Omental fat pad (tissue), 4 donors: ENCODE results near the gene GJA1. TPM values are rescaled to one million over a fixed set of nuclear protein-coding genes. Genes with fewer than 3 reads are reported as not detected.
A peak's percentile ranks its signal among the peaks of the same experiment; 100 is the strongest.

ENCODE experiments used
- ATAC-seq: fragments of 150-250 bp; one replicate; pipeline ENCODE4 v1.9.1; 2016; ENCODE audit warnings: mild to moderate bottlenecking, moderate library complexity; ENCODE audit not compliant: low FRiP score
- DNase-seq: peaks from one replicate; pipeline ENCODE4 v3.0.0-alpha.2; 2019; ENCODE audit warnings: low spot score
- CTCF ChIP-seq, 3 donors: fragments of 450-650 bp; IDR thresholded peaks; one replicate each; pipeline ENCODE4 v1.5.1; 2016 to 2017; ENCODE audit warnings: antibody characterized with exemption in 3 of 3, mild to moderate bottlenecking in 3 of 3, moderate library complexity in 2 of 3
- total RNA-seq, 4 donors: library from RNA; depleted of rRNA; stranded (reverse); fragments of >200 nt; gene quantifications; one replicate each; pipeline ENCODE4 v1.1.0, GENCODE V29; 2016

GJA1 gene
- total RNA-seq, 4 donors from 2014 or later = 54.2 to 339 (median 196) TPM

GRCh38 chr6:121403964-121404363 lies 31.5 kb upstream of the GJA1 start:
- DNase-seq (no peak), ATAC-seq (no peak)
- no peak for TF ChIP-seq CTCF (IDR thresholded peaks at IDR 0.05)

GRCh38 chr6:121405306-121405705 lies 30.1 kb upstream of the GJA1 start:
- ATAC-seq = no peak
- TF ChIP-seq CTCF (IDR thresholded peaks at IDR 0.05) = no peak
- DNase-seq = no peak

GRCh38 chr6:121408321-121408720 lies 27.1 kb upstream of the GJA1 start:
- ATAC-seq (no peak), DNase-seq (no peak)
- TF ChIP-seq CTCF (IDR thresholded peaks at IDR 0.05) = no peak

- no peak for DNase-seq
- no peak for TF ChIP-seq CTCF (IDR thresholded peaks at IDR 0.05)
- peak; percentile 48 for ATAC-seq
Observed at GRCh38 chr6:121413879-121414278, 21.6 kb upstream of the GJA1 start.

- DNase-seq (no peak), ATAC-seq (no peak)
- TF ChIP-seq CTCF (IDR thresholded peaks at IDR 0.05) = no peak
Observed at GRCh38 chr6:121418346-121418745, 17.1 kb upstream of the GJA1 start.

- DNase-seq = no peak
- ATAC-seq = no peak
- TF ChIP-seq CTCF (IDR thresholded peaks at IDR 0.05) = no peak
Observed at GRCh38 chr6:121426686-121427085, 8.8 kb upstream of the GJA1 start.

GRCh38 chr6:121428872-121429756 lies 6.3 kb upstream of the GJA1 start:
- DNase-seq = no peak
- TF ChIP-seq CTCF (IDR thresholded peaks at IDR 0.05) = no peak

More at GRCh38 chr6:121428872-121429756, 6.3 kb upstream of the GJA1 start:
- ATAC-seq = no peak
